Subcutaneous adipose tissue (tissue), 4 donors: Measurements from ENCODE around the gene WNT10A. TPM values are rescaled to one million over a fixed set of nuclear protein-coding genes. Genes with fewer than 3 reads are reported as not detected.

Source experiments
- CTCF ChIP-seq: fragments of 450-650 bp; IDR thresholded peaks from one replicate; pipeline ENCODE4 v1.5.1; 2016; ENCODE audit warnings: low read depth, mild to moderate bottlenecking, control low read depth, antibody characterized with exemption, moderate library complexity
- total RNA-seq, 4 donors: library from RNA; depleted of rRNA; stranded (reverse); fragments of >200 nt; gene quantifications; one replicate each; pipeline ENCODE4 v1.1.0, GENCODE V29; 2016

The WNT10A gene
- total RNA-seq, 4 donors from 2014 or later = not detected

- TF ChIP-seq CTCF = no peak
Observed at GRCh38 chr2:218879776-218880101, 913 bp upstream of the WNT10A start.

- no peak for TF ChIP-seq CTCF
Observed at GRCh38 chr2:218880859-218881594, 375 bp downstream of the WNT10A start.

GRCh38 chr2:218881744-218882460, 1.2 kb downstream of the WNT10A start:
- no peak for TF ChIP-seq CTCF

- TF ChIP-seq CTCF = no peak
Observed at GRCh38 chr2:218882461-218882816, 1.8 kb downstream of the WNT10A start.

GRCh38 chr2:218882866-218883366, 2.3 kb downstream of the WNT10A start:
- TF ChIP-seq CTCF = no peak

GRCh38 chr2:218883491-218884490, 3.1 kb downstream of the WNT10A start:
- TF ChIP-seq CTCF = no peak
